Measurements from ENCODE around the gene STXBP5. TPM values are rescaled to one million over a fixed set of nuclear protein-coding genes. Genes with fewer than 3 reads are reported as not detected.

STXBP5 gene
- total and polyA plus RNA-seq, 2 of the 4 experiments (the other 2 are of a cell fraction) = 13.2 to 46.4 TPM

- Histone ChIP-seq H2BK5ac (ENCODE audit: low read depth, low read length, poor library complexity, severe bottlenecking) (no peak overlapping the region), H4K20me1 (ENCODE audit: insufficient read depth, low read length) (no peaks in the 10 kb centered on the region), H3K27me3 (ENCODE audit: control insufficient read depth, insufficient read depth, low read length) (no peaks in the 10 kb centered on the region), H3K23ac (ENCODE audit: low read depth, low read length) (no peak overlapping the region), H2BK15ac (ENCODE audit: low read depth, low read length) (no peak overlapping the region), H3K9me1 (ENCODE audit: insufficient read depth, low read length) (no peaks in the 10 kb centered on the region), H2BK20ac (ENCODE audit: low read depth, low read length) (no peak overlapping the region), H3K18ac (ENCODE audit: low read depth, low read length) (no peak overlapping the region), H3K4me1 (ENCODE audit: control insufficient read depth, insufficient read depth, low read length) (no peaks in the 10 kb centered on the region), H3K56ac (ENCODE audit: extremely low read depth, insufficient read depth, low read length) (no peak overlapping the region), H4K91ac (ENCODE audit: insufficient read depth, low read depth, low read length) (no peak overlapping the region), H3K4me2 (ENCODE audit: low read depth, low read length) (no peak overlapping the region), H3K4me3 (ENCODE audit: insufficient read depth, low read depth, low read length) (no peak overlapping the region), H2BK120ac (ENCODE audit: low read depth, low read length) (no peak overlapping the region), H3K14ac (replicated peaks; ENCODE audit: low read depth, low read length) (no peak overlapping the region), H3K9me3 (ENCODE audit: control insufficient read depth, insufficient read depth, low read length) (no peaks in the 10 kb centered on the region), H3K79me1 (ENCODE audit: low read depth in 1 of 2, low read length in 2 of 2) (no peaks in the 10 kb centered on the region), H2AFZ (replicated peaks; ENCODE audit: low read length, poor library complexity) (no peak overlapping the region), H3K36me3 (ENCODE audit: control insufficient read depth, insufficient read depth, low read length) (peaks cover 7% of the 10 kb centered on the region), H3K27ac (ENCODE audit: insufficient read depth, low read length) (no peak overlapping the region), H4K8ac (ENCODE audit: low read depth in 2 of 2, low read length in 2 of 2) (no peak overlapping the region), H2AK9ac (replicated peaks; ENCODE audit: low read depth, low read length, poor library complexity) (no peak overlapping the region), H2AK5ac (ENCODE audit: low read depth, low read length) (no peak overlapping the region), H4K5ac (ENCODE audit: low read depth, low read length) (no peak overlapping the region), H3K9ac (ENCODE audit: low read depth, low read length) (no peak overlapping the region), H3K4ac (ENCODE audit: low read depth, low read length) (no peak overlapping the region)
- TF ChIP-seq RFX5 (IDR thresholded peaks at IDR 0.05; ENCODE audit: low read depth, low read length) (no peak), NFE2L2 (IDR thresholded peaks at IDR 0.05; ENCODE audit: low read depth, low read length) (no peak), CTCF (conservative IDR thresholded peaks at IDR 0.05; ENCODE audit: low read depth, low read length) (no peak), RAD21 (IDR thresholded peaks at IDR 0.05; ENCODE audit: low read length) (no peak), ELK1 (IDR thresholded peaks at IDR 0.05; ENCODE audit: borderline replicate concordance, low read depth, low read length) (no peak), FOS (IDR thresholded peaks at IDR 0.05; ENCODE audit: low read depth, low read length) (no peak), RCOR1 (IDR thresholded peaks at IDR 0.05; ENCODE audit: insufficient replicate concordance, low read length) (no peak), MXI1 (IDR thresholded peaks at IDR 0.05; ENCODE audit: borderline replicate concordance, low read depth, low read length) (no peak), SMC3 (IDR thresholded peaks at IDR 0.05; ENCODE audit: low read depth, low read length) (no peak), USF2 (IDR thresholded peaks at IDR 0.05; ENCODE audit: low read depth, low read length) (no peak), POLR2A (IDR thresholded peaks at IDR 0.05; ENCODE audit: low read depth, low read length) (no peak), CEBPB (IDR thresholded peaks at IDR 0.05; ENCODE audit: low read depth, low read length) (no peak), BHLHE40 (IDR thresholded peaks at IDR 0.05; ENCODE audit: low read depth, low read length) (no peak), MAZ (IDR thresholded peaks at IDR 0.05; ENCODE audit: borderline replicate concordance, low read depth, low read length) (no peak)
- WGBS, 2 experiments (ENCODE audit: extremely low coverage in 2 of 2, insufficient read length in 1 of 2) = no CpG with 5 or more reads among the region's 2 CpGs
- DNase-seq = no peak
- dilution Hi-C loops (cut with HindIII; ENCODE audit: low sequenced_read_pairs, unreplicated experiment) (no loop called here), intact Hi-C loops (cut with micrococcal nuclease) (no loop called here), in situ Hi-C loops (cut with MboI; ENCODE audit: low sequenced_read_pairs) (no loop called here)
- ChIA-PET CTCF (no interaction called here), POLR2A (ENCODE audit: unreplicated experiment) (no interaction called here)
- ATAC-seq (ENCODE audit: low read depth) = no peak
- no TSS peak for BruUV-seq (replicated peaks)
Measured at GRCh38 chr6:147347179-147347881, 143.1 kb downstream of the STXBP5 start.

Data from IMR-90 (cell line).